ENCODE results near the gene TMEM63A. TPM values are rescaled to one million over a fixed set of nuclear protein-coding genes. Genes with fewer than 3 reads are reported as not detected.
"Not testable (repeated sequence)": the region's sequence is repeated elsewhere in the genome, so short reads cannot be mapped to it uniquely, and the experiment has no call there.

Gene TMEM63A
- polyA plus RNA-seq, 1 donor from 2014 or later, result not detected

GRCh38 chr1:225808136-225808535, 74.0 kb downstream of the TMEM63A start:
- Histone ChIP-seq H3F3A (ENCODE audit: insufficient read depth, low read length, poor library complexity, severe bottlenecking) (peaks cover 4% of the 10 kb centered on the region), H3K9me3 (ENCODE audit: low read length) (no peaks in the 10 kb centered on the region), H3K9ac (ENCODE audit: low read length) (no peak overlapping the region), H3K36me3 (ENCODE audit: insufficient read depth, low read length) (no peaks in the 10 kb centered on the region), H3K27me3 (ENCODE audit: insufficient read depth, low read depth, low read length) (no peaks in the 10 kb centered on the region), H3K4me3 (ENCODE audit: low read length) (no peak overlapping the region), H3K27ac (ENCODE audit: low read length) (no peak overlapping the region), H3K4me2 (ENCODE audit: low read length) (no peak overlapping the region), H3K9me2 (ENCODE audit: insufficient read depth, low read length) (no peaks in the 10 kb centered on the region), H3K79me2 (replicated peaks; ENCODE audit: insufficient read depth, low read length) (peaks cover 11% of the 10 kb centered on the region), H2AFZ (ENCODE audit: low read depth, low read length) (no peak overlapping the region), H4K20me1 (ENCODE audit: insufficient read depth) (no peaks in the 10 kb centered on the region)
- TF ChIP-seq MXI1 (conservative IDR thresholded peaks at IDR 0.05; ENCODE audit: poor library complexity, severe bottlenecking) (no peak), RAD21 (conservative IDR thresholded peaks at IDR 0.05) (no peak), EP300 (conservative IDR thresholded peaks at IDR 0.05; ENCODE audit: poor library complexity, severe bottlenecking) (no peak), POLR2AphosphoS5 (IDR thresholded peaks at IDR 0.05) (no peak), REST (IDR thresholded peaks at IDR 0.05; ENCODE audit: borderline replicate concordance) (no peak), EZH2 (IDR thresholded peaks at IDR 0.05; ENCODE audit: borderline replicate concordance, insufficient read depth, low read length, poor library complexity, severe bottlenecking) (no peak), SMC3 (conservative IDR thresholded peaks at IDR 0.05; ENCODE audit: poor library complexity) (no peak), CTCF (IDR thresholded peaks at IDR 0.05; ENCODE audit: poor library complexity, severe bottlenecking) (no peak)

GRCh38 chr1:225806736-225807135, 75.4 kb downstream of the TMEM63A start:
- not testable (repeated sequence) for H3K9me3 ChIP-seq (ENCODE audit: low read length); H3K27ac ChIP-seq (ENCODE audit: low read length); H3K36me3 ChIP-seq (ENCODE audit: insufficient read depth, low read length); H3K4me3 ChIP-seq (ENCODE audit: low read length); H3F3A ChIP-seq (ENCODE audit: insufficient read depth, low read length, poor library complexity, severe bottlenecking); H2AFZ ChIP-seq (ENCODE audit: low read depth, low read length); H3K9me2 ChIP-seq (ENCODE audit: insufficient read depth, low read length); H3K27me3 ChIP-seq (ENCODE audit: insufficient read depth, low read depth, low read length); H3K9ac ChIP-seq (ENCODE audit: low read length); H4K20me1 ChIP-seq (ENCODE audit: insufficient read depth); H3K79me2 ChIP-seq (replicated peaks; ENCODE audit: insufficient read depth, low read length); H3K4me2 ChIP-seq (ENCODE audit: low read length)

- Histone ChIP-seq H3K79me2 (replicated peaks; ENCODE audit: insufficient read depth, low read length) (peaks cover under 1% of the 10 kb centered on the region), H3K27ac (ENCODE audit: low read length) (no peak overlapping the region), H4K20me1 (ENCODE audit: insufficient read depth) (no peaks in the 10 kb centered on the region), H3K9me2 (ENCODE audit: insufficient read depth, low read length) (no peaks in the 10 kb centered on the region), H3K36me3 (ENCODE audit: insufficient read depth, low read length) (no peaks in the 10 kb centered on the region), H3K9ac (ENCODE audit: low read length) (no peak overlapping the region), H3F3A (ENCODE audit: insufficient read depth, low read length, poor library complexity, severe bottlenecking) (peaks cover 4% of the 10 kb centered on the region), H3K9me3 (ENCODE audit: low read length) (no peaks in the 10 kb centered on the region), H2AFZ (ENCODE audit: low read depth, low read length) (no peak overlapping the region), H3K27me3 (ENCODE audit: insufficient read depth, low read depth, low read length) (no peaks in the 10 kb centered on the region), H3K4me2 (ENCODE audit: low read length) (no peak overlapping the region), H3K4me3 (ENCODE audit: low read length) (no peak overlapping the region)
- TF ChIP-seq SMC3 (conservative IDR thresholded peaks at IDR 0.05; ENCODE audit: poor library complexity) (no peak), RAD21 (conservative IDR thresholded peaks at IDR 0.05) (no peak), MXI1 (conservative IDR thresholded peaks at IDR 0.05; ENCODE audit: poor library complexity, severe bottlenecking) (no peak), CTCF (IDR thresholded peaks at IDR 0.05; ENCODE audit: poor library complexity, severe bottlenecking) (no peak), EZH2 (IDR thresholded peaks at IDR 0.05; ENCODE audit: borderline replicate concordance, insufficient read depth, low read length, poor library complexity, severe bottlenecking) (no peak), POLR2AphosphoS5 (IDR thresholded peaks at IDR 0.05) (no peak), TAF1 (IDR thresholded peaks at IDR 0.05; ENCODE audit: low read depth) (no peak), EP300 (conservative IDR thresholded peaks at IDR 0.05; ENCODE audit: poor library complexity, severe bottlenecking) (no peak), REST (IDR thresholded peaks at IDR 0.05; ENCODE audit: borderline replicate concordance) (no peak)
Measured at GRCh38 chr1:225806249-225806648, 75.9 kb downstream of the TMEM63A start.
